GM10847 (cell line): ENCODE results near the gene AIF1L.

Source experiments
- POLR2A ChIP-seq: IDR thresholded peaks from 2 replicates; pipeline ENCODE4 v1.6.1; 2011; ENCODE audit not compliant: insufficient read length; ENCODE audit errors: extremely low read depth

AIF1L gene

GRCh38 chr9:131090025-131090787, 6.1 kb upstream of the AIF1L start:
- TF ChIP-seq POLR2A = no peak

DNA sequence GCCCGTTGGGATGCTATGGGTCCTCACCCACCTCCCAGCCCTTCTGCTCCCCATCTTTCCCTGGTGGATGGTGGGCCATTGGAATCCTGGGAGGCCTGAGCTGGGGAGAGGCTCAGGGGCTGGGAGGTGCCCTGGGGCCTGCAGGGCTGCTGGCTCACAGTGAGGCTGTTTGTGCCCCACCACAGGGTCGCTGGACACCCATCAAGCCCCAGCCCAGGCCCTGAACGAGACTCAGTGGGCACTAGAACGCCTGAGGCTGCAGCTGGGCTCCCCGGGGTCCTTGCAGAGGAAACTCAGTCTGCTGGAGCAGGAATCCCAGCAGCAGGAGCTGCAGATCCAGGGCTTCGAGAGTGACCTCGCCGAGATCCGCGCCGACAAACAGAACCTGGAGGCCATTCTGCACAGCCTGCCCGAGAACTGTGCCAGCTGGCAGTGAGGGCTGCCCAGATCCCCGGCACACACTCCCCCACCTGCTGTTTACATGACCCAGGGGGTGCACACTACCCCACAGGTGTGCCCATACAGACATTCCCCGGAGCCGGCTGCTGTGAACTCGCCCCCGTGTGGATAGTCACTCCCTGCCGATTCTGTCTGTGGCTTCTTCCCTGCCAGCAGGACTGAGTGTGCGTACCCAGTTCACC, 4.9 kb upstream of the AIF1L start:
- TF ChIP-seq POLR2A = no peak

GRCh38 chr9:131092030-131092429, 4.3 kb upstream of the AIF1L start:
- TF ChIP-seq POLR2A = no peak

GRCh38 chr9:131092548-131093440, 3.5 kb upstream of the AIF1L start:
- TF ChIP-seq POLR2A = no peak

DNA sequence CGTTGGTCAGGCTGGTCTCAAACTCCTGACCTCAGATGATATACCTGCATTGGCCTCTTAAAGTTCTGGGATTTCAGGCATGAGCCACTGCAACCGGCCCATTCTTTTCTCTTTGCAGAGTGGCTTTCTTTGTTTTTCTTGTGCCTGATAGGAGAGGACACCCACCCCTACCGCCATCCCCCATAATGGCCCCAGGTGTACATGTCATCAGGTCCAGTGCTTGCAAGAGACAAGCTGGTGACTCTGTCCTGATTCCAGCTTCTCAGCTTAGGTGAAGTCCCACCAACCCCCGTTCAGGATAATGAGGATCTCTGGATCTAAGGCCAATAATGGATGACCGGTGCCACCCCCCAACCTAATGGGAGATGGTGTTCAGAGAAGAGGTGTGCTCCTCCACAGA, 2.3 kb upstream of the AIF1L start:
- no peak for TF ChIP-seq POLR2A

- no peak for TF ChIP-seq POLR2A
Observed at GRCh38 chr9:131094622-131095021, 1.7 kb upstream of the AIF1L start.

DNA sequence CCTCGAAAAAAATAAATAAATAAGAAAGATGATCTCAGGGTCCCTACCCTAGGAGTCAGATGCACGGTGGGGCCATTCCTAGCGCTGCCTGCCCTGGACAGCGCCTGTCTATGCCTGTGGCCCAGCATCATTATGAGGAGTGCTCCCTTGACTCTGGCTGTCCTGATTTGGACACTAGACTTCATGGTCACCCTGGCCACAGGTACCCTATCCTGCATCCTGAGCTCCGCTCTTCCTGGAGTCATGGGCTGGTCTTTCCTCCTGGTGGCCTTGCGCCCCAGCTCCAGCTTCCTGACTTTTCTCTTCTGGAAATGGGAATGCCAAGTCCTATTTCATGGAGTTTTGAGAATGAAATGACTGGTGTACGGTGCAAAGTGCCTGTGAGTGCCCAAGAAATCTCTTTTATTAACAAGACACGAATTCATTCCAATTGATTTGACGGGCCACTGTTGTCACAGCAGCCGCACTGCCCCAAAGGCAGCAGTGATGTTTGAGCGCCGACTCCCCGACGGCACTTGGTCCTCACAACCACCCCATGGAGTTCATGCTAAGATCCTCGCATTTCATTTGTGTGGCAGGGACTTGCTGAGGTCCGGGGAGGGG, 564 bp upstream of the AIF1L start:
- TF ChIP-seq POLR2A = no peak

GRCh38 chr9:131097126-131097947, 1.0 kb downstream of the AIF1L start:
- no peak for TF ChIP-seq POLR2A

GRCh38 chr9:131097948-131098278, 1.6 kb downstream of the AIF1L start:
- no peak for TF ChIP-seq POLR2A

DNA sequence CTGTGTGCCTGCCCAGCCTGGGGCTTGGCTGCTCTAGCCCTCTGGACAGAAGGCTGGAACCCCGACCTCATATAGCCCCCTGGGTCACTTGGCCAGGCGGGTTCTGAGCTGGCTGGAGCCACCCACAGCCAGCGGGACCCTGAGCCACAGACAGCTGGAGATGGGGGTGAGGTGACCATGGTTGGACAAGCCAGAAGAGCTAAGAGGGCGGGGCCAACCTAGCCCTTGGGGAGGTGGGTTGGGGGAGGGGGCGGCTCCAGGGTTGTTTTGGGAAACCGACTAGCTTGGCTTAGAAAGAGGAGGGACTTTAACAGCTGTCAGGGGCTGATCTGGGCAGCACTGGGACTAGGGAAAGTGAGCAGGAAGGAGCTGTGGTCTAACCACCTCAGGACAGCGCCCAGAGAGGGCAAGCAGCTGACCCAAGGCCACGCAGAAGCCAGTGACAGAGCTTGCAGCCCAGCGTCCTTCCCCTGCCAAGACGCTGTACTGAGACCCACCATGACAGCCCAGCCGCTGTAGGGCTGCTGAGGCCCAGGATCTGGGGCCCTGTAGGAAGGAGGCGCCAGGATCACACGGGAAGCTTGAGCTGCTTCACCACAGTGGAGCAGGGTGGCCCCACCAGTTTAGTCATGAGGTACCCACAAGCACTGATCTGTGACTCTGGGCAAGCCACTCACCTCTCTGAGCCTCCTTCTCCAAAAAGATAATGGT, 2.2 kb downstream of the AIF1L start:
- no peak for TF ChIP-seq POLR2A

GRCh38 chr9:131099102-131099606, 2.8 kb downstream of the AIF1L start:
- TF ChIP-seq POLR2A = no peak

DNA sequence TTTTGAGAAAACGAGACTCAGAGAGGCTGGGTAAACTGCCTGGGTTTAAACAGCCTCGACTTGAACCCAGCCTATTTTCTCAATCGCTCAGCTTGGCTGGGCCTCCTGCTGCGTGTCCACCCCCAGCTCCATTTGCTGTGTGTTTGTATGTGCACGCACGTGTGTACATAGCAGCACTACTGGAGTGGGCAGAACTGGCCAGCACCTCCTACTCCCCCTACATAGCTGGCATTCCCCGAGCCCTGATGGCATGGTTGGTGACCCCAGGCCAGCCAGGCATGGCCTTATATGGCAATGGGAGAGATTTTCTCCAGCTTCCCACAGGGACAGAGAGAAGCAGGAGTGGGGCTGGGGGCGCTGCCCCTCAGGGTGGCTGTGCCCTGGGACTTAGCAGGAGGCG, 4.1 kb downstream of the AIF1L start:
- no peak for TF ChIP-seq POLR2A

- no peak for TF ChIP-seq POLR2A
Observed at GRCh38 chr9:131101207-131101964, 5.1 kb downstream of the AIF1L start.
